ENCODE results near the gene HOXD13. TPM values are rescaled to one million over a fixed set of nuclear protein-coding genes. Genes with fewer than 3 reads are reported as not detected.
A peak's percentile ranks its signal among the peaks of the same experiment; 100 is the strongest.

The HOXD13 gene
- total RNA-seq, 1 experiment from 2014 or later: 3.2 TPM

DNA sequence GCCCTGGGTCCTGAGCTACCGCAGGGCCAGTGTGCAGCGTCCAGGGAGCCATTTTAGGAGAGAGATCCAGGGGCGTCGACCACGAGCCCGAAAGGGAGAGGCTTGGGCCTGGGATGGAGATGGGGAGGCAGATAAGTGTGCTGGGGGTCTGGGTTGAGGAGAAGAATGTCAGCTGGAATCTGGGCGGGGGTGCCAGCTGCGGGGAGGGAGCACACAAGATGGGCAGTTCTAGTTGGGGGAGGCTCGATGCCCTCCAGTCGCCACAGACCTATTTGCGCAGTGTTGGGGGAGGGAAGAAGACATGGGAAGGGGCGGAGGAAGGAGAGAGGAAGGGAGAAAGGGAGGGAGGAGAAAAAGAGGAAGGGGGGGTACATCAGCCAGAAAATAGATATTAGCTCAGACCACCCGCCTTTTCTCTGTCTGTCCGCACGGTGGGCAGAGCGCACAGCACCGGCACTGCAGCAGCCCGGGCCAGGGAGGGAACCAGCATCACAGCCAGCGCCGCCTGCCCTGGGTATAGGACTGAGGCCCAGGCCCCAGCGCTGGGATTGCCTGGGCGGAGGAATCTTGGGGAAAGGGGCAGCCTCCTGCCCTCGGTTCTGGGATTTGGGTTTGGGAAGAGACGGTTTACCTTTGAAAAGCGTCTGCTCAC lies 12.7 kb downstream of the HOXD13 start:
- peak; percentile 71 for DNase-seq (ENCODE audit: low read depth)

DNA sequence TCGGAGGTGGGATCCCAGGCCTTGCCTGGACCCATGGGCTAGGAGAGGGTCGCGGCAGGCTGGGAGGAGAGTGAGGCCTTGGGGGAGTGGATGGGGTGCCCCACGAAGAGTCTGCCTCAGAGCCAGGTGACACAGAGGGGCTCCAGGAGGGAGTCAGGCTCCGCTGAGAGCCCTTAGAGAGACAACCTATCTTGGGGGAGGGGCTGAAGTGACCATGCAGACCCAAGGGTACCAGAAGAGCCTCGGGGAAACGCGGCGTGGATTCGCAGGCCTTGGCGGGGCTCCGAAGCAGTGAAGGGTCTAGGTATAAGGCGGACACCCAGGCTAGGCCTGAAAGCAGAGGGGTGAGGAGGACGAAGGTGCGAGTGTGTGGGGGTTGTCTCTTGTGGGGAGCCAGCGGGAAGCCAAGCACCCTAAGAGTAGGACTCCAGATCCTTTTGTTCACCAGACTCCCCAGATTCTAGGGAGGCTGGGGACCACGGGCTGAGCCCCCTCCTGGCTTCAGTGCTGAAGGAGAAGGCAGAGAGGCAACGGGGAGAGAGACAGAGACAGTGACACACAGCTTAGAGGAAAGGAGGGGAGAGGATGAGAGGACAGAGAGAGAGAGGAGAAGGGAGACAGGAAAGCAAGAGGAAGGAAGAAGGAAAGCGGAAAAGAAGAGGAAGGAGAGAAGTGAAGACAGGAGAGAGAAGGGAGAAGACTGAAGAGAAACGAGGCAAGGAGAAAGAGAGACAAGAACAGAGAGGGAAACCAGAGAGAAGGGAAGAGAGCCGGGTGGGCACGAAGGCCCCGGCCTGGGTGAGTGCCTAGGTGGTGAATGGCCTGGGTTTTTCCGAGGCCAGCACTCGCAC lies 13.4 kb downstream of the HOXD13 start:
- no peak for DNase-seq (ENCODE audit: low read depth)

DNA sequence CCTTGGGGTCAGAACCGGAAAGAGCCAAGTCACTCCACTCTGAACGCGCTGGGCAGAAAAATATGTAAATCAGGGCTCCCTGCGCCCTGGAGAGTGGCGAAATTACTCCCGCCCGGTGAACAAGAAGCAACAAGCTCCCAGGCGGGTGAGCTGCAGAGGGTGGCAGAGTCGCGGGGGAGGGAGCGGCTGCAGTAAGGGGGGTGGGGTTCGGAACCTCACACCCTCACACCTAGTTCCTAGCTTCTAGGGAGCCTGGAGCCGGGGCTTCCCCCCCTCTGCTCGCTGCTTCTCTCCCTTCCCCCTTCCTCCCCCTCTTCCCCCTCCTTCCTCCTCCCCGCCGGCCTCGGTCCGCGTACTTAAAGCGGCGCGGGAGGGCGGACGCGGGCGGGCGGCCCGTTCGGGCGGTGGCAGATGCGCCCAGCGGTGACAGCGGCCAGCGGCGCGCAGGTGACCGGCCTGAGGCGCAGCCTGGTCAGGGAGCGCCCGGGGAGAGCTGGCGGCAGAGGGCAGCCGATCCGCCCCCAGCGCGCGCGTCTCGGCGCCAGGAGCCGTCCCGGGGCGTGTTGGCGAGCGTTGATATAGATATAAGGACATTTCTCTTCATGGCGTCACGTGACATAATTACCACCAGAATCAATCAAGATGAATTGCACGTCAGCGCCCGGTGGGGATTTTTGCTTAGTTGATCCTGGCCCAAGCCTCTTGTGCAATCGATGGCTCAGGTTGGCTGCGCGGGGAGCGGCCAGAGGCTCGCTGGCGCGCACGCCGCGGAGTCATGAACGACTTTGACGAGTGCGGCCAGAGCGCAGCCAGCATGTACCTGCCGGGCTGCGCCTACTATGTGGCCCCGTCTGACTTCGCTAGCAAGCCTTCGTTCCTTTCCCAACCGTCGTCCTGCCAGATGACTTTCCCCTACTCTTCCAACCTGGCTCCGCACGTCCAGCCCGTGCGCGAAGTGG lies 14.3 kb downstream of the HOXD13 start, which contains the start of gene HOXD11:
HOXD11 (plus strand) TSS at position 700 of the 959 bp plus-strand sequence; CDS start at position 776, 76 bp downstream.
- peak; percentile 54 for DNase-seq (ENCODE audit: low read depth)

DNA sequence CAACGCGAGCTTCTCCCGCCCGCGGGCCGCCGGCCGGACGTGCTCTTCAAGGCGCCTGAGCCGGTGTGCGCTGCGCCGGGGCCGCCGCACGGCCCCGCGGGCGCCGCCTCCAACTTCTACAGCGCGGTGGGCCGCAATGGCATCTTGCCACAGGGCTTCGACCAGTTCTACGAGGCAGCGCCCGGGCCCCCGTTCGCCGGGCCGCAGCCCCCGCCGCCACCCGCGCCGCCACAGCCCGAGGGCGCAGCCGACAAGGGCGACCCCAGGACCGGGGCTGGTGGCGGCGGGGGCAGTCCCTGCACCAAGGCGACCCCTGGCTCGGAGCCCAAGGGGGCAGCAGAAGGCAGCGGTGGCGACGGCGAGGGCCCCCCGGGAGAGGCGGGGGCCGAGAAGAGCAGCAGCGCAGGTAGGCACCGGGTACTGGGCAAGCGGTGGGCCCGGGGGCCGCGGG lies 15.2 kb downstream of the HOXD13 start:
- no peak for DNase-seq (ENCODE audit: low read depth)

DNA sequence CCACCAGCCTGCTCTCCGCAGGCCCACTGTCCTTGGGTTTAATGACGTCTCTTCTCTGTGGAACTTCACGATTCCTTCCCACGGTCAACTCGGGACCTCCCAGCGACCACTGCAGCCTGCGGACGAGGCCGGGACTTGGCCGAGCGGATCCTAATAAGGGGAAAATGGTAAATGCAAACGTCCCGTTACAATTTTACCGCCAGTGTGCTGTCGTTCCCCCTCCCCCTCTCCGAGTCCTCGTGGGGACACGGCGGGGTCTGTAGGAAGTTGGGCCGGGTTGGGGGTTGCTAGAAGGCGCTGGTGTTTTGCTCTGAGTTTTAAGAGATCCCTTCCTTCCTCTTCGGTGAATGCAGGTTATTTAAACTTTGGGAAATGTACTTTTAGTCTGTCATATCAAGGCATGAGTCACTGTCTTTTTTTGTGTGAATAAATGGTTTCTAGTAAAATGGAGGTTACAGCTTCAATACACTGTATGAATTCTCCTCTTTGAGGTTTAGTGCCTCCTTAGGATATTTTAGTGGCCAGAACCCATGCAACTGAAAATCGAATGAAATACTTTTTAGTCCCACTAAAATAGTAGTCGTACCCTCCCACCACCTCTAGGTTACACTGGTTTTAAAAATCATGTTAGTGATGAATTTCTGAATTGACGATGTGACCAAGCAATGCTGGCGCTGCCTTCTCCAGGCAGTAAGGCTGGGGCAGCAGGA lies 16.8 kb downstream of the HOXD13 start:
- no peak for DNase-seq (ENCODE audit: low read depth)

DNA sequence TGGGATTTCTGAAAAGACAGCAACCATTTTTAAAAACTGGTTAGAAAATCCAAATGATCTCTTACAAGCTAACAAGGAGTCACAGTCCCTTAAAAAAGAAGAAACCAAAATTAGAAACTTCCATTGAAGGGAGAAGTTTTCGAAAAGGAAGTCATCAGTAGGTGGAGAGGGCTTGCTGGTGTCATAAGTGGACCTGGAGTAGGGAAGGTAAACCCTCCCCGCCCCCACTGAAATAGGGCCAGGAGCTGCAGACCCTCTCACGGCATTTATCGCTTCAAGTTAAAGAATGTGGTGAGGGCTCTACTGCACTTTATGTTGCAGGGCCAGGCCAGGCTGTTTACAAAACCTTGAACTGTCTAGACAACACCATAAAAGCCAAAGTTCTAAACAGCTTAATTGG lies 17.4 kb downstream of the HOXD13 start:
- DNase-seq (ENCODE audit: low read depth): no peak

DNA sequence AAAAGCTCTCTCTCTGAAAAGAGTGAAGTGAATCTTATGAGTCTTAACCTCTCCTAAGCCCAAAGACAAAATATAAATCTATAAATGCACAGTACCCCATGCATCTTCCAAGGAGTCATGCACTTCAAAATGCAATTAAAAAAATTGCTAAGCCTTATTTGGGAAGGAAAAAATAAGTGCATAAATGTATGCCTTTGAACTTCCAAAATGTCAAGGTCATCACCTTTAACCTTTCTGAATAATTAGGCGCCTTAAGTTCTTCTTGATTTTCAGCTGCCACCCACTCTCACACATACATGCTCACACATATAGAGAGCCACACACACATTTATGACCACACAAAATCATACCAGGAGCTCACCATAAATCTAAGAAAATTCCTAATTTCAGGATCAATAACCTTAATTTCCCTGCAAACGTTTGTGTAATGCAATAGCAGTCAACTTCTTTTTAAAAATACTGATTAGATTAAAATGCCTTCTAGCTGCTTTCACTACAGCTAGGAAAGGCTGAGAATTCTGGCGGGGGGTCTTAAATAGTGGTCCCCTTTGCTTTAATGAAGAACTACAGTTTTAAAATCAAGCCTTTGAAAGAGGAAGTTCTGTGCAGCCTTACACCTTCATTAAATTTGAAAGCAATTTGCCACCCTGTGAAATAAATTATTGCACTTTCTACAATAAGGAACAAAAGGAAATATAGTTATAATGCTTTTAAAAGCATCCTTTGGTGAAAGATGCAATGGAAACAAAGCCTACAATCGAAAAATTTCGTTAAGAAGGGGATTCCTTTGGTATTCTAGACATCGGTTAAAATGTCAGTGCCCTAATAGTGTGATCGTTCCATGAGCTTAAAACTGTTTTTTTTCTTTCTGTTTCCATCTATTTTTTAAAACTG lies 18.1 kb downstream of the HOXD13 start:
- no peak for DNase-seq (ENCODE audit: low read depth)

DNA sequence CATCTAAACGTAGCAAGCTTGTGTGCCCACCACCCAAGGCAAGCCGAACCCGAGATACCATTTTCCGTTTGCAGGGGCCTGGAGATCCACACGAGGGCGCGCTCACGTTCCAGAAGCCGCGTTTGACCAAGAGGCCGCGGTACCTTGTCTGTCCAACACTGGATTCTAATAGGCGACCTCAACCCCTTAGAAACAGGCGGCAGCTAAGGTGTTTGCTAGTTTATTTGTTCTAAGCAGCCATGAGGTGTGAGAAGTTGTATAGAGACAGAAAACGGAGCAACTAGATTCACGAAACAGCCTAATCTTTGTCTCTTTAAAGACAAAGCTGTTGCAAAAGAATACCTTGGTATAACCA lies 18.8 kb downstream of the HOXD13 start:
- DNase-seq (ENCODE audit: low read depth): peak; percentile 20

DNA sequence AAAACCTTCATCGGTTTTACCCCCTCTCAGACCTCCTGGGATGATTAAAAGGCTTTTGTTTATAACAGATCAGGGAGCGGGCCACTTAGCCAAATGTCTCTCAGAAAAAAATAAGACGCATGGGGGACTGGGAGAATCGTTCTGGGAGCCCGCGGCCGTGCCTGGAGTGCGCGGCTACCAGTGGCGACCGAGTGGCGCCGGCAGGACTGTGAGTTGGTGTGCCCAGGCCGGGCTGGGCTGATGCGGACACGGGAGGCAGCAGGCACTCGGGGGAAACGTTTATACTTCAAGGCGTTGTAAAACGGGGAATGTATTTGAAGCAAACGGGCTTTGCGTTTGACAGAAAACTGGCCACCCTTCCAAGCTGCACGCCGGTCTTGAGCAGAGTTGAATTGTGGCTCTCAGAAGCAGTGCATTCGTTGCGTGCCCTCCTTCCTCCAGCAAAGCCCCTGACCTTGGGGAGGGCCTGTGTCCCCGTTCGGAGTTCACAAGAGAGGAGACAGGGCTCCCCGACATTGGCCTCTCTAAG lies 19.4 kb downstream of the HOXD13 start:
- no peak for DNase-seq (ENCODE audit: low read depth)

DNA sequence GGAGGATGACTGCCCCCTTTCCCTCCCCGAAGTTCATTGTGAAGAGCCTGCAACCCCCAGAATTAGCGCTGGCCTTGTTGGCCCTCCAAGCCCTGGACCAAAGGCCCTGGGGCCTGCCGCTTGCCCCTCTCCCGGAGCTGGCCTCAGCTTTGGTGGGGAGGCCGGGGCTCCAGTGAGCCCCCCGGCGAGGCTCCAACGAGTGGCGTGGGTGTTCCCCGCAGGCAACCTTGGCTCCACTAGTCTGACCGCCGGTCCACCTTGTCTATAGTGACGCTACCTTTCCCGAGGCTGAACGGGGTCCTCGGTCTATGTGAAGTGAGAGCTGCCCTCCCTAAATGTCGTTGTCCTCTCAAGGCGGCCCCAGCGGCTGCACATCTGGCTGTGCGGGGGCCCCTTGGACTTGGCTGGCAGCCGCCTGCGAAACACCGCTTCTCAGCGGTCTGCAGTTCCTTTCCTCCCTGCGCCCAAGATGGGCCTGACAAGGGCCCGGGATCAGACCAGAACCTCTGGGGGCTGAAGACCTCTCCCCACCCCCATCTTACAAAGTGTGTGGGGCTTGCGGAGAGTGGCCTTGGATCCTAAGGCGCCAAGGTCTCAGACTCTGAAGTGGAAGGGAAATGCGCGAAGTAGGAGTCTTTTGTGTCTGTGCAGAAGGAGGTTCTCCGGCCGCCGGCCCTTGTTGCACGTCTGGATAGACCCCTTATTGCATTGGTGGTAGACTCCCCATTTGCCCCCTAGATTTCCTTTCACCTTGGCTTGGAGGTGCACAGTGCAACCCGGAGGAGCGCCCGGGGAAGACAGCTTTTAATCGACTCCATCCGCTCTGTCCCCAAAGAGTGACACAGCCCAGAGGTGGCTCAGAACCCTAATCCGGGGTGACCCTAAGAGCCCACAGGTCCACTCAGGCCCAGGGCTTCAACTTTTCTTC lies 20.1 kb downstream of the HOXD13 start:
- no peak for DNase-seq (ENCODE audit: low read depth)

DNA sequence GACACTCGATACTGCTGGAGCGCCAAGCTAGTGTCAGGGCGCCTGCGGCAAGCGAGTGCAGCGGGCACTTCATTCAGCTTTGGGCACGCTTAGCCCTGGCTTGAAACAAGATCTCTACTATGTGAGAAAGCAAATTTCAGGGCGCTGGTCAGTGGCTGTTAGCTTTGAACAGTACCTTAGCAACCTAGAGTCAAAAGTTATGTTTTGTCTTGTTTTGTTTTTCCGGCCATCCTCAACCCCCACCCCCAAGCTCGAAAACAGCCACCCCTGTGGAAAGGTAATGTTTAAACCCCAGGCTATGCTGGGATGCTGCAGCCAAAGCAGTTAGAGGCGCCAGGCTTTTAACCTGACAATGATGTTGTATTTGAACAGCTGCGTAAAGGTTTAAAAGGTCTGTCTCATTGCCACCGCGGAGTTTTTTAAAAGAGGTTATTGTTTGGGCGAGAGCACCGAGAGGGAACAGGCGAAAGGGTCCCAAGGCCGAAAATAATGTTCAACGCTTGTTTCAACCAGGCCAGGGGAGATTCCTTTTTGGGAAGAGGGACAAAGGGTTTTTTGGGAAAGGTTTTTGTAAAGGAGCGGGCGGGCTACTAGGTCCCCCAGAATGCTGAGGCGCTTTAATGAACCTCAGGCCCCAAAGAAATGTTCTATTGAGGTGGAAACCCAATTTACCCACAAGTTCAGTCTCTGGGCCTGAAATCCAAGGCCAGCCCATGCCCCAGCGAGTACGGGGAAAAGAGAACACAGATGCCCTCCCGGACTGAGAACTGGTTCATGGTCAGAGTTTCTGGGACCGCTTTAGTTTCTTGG lies 21.8 kb downstream of the HOXD13 start:
- DNase-seq (ENCODE audit: low read depth): no peak

DNA sequence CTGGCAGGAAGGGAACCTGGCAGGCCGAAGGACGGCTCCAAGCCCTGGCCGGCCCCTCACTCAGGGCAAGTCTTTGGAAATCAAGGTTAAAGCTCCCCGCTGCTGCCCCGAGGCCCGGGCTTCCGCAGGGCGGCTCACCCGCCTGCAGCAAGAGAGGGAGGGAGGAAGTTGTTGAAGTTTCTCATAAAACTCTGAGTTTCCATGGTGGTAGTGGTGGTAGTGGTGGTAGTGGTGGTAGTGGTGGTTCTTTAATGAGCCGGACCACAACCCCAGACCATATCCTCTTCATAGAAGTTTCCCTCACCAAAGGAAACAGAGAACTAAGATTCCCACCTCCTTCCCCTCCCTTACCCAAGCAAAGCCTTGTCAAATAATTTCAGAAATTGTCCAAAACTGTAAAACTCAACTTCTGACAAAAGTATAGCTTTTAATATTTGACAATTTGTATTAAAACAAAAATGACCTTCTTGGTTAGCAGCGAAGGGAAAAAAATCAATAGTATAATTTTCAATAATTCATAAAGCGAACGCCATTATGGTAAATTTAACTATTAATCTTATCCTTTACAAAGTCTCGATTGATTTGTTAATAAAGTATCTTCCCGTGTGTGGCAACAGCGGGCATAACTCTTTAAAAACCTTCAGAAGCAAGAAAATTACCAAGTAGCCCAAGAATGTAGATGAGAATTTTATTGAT lies 22.6 kb downstream of the HOXD13 start:
- DNase-seq (ENCODE audit: low read depth): no peak

DNA sequence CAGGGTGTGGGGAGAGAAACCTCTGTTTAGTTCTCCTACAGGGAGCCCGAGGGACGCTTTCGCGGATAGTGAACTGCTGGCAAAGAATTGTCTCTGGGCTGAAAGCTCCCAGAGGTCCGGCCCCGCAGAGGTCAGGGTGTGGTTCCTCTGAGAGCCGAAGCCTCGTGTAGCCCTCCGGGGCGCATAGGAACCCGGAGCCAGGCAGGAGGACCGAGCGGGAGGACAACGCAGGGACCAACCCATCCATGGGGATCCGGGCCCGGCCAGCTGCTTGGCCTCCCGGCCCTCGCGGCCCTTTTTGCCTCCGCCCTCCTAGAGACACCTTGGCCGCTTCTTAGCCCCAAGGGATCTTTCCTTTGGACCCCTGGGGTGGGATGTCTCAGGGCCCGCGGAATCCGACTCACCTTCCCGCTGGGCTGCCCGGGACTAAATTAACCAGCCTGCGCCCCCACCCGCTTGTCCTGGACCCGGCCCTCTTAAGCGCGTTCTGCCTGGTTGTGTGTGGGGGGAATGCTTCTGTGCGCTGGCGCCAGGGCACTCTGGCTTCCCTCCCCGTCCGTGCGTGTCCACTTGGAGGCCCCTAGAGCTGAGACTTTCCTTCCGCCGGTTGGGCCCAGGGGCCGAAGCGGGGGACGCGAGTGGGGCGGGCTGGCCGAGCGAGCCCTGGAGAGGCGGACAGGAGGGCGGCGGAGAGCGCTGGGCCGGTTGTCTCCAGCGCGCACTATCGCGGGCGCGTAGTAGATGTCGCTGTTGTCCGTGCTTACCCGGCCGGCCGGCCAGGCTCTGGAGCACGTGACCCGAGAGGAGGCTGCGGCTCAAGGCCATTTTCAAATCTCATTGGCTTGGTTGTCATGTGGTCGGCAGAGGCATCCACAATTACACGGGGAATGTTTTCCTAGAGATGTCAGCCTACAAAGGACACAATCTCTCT lies 23.6 kb downstream of the HOXD13 start, which contains the start of gene HOXD10:
HOXD10 (plus strand) TSS at position 896 of the 931 bp plus-strand sequence. CDS start 56 bp downstream, outside the sequence.
- DNase-seq (ENCODE audit: low read depth): no peak

DNA sequence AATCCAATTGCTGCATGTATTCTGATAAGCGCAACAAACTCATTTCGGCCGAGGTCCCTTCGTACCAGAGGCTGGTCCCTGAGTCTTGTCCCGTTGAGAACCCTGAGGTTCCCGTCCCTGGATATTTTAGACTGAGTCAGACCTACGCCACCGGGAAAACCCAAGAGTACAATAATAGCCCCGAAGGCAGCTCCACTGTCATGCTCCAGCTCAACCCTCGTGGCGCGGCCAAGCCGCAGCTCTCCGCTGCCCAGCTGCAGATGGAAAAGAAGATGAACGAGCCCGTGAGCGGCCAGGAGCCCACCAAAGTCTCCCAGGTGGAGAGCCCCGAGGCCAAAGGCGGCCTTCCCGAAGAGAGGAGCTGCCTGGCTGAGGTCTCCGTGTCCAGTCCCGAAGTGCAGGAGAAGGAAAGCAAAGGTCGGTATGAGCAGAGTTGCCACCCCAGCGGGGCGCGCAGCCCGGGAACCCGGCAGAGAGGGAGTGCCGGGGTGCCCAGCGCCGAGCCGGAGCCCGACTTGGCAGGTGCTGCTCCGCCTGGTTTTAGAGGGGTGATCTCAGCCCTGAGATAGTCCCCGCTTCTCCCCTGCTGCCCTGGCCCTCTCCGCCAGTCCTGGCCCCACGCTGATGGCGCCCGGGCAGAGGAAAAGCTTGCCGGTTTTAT lies 24.8 kb downstream of the HOXD13 start:
- no peak for DNase-seq (ENCODE audit: low read depth)

DNA sequence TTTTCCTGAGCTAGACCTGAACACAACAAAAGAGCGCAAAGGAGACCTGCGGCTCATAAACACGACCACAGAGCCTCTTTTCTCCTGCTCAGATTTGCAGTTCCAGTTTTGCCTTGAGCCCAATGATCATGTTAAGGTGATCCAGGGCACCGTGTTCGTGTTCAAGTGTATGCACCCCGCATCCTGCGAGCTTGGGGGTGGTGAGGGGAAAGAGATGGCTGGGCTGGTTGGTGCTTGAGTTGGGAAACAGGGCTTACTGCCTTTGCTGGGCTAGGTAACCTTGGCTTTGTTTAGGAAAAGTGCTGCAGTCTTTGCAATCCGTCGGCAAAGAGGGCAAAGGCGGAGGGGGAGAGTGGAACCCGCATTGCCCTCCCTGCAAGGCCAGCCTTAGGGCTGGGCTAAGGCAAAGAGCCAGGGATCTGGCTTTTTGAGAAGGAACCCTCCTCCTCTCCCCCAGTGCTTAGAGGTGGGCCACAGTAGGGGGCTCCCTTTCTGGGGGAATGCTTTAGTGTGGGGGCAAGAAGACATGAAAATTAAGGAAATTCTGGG lies 25.4 kb downstream of the HOXD13 start:
- no peak for DNase-seq (ENCODE audit: low read depth)
